Measurements from ENCODE around the gene UNC50.

GRCh38 chr2:98656800-98657199 is 48.4 kb downstream of the UNC50 start:
- TF ChIP-seq, protein P1, sequence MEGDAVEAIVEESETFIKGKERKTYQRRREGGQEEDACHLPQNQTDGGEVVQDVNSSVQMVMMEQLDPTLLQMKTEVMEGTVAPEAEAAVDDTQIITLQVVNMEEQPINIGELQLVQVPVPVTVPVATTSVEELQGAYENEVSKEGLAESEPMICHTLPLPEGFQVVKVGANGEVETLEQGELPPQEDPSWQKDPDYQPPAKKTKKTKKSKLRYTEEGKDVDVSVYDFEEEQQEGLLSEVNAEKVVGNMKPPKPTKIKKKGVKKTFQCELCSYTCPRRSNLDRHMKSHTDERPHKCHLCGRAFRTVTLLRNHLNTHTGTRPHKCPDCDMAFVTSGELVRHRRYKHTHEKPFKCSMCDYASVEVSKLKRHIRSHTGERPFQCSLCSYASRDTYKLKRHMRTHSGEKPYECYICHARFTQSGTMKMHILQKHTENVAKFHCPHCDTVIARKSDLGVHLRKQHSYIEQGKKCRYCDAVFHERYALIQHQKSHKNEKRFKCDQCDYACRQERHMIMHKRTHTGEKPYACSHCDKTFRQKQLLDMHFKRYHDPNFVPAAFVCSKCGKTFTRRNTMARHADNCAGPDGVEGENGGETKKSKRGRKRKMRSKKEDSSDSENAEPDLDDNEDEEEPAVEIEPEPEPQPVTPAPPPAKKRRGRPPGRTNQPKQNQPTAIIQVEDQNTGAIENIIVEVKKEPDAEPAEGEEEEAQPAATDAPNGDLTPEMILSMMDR (IDR thresholded peaks at IDR 0.05; ENCODE audit: poor library complexity): no peak
- no peak for TF ChIP-seq EZH2 (IDR thresholded peaks at IDR 0.05; ENCODE audit: borderline replicate concordance)
